GM15510 (cell line): Measurements from ENCODE around the gene HMCN2.

Source experiments
- POLR2A ChIP-seq: IDR thresholded peaks from 3 replicates; pipeline ENCODE4 v1.6.1; 2011; ENCODE audit warnings: borderline replicate concordance; ENCODE audit not compliant: insufficient read length; ENCODE audit errors: extremely low read depth

HMCN2 gene

DNA sequence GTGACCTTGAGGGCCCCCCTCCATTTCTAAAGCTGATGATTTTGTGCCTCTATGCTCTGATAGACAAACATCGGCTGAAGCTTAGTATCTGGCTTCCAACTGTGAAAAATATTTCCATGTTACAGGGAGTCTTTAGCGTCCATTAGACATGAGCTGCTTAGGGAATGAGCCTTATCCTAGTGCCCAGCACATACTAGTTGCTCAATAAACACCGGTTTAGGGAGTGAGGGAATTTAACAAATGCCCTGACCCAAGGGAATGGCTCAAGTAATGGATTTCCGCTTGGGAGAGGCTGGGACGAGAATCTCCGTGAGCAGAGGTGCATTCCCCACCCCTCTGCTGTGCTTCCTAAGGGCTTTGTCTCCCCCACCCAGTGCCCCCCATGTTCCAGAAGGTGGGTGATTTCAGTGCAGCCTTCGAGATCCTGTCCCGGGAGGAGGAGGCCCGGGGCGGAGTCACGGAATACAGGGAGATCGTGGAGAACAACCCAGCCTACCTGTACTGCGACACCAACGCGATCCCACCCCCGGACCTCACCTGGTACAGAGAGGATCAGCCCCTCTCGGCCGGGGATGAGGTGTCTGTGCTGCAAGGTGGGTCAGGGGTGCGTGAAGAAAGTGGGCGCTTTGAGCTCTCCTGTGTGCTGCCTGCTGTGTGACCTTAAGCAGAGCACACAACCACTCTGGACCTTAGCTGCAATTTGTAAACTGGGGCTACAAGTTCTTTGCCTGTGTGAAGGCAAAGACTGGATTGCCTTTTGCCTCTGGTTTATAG is 113.5 kb downstream of the HMCN2 start:
- TF ChIP-seq POLR2A = no peak

DNA sequence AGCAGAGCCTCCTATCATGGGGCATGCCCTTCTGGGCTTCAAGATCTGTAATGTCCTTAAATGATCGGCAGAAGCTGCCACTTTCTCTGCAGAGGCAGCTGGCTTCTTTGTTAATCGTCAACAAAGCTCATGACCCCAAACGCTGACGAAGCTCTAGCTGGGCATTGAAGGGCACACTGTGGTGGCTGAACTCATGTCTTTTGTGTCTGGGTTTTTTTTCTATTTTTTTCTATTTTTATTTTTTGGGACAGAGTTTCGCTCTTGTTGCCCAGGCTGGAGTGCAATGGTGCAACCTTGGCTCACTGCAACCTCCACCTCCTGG is 114.0 kb downstream of the HMCN2 start:
- TF ChIP-seq POLR2A = no peak

DNA sequence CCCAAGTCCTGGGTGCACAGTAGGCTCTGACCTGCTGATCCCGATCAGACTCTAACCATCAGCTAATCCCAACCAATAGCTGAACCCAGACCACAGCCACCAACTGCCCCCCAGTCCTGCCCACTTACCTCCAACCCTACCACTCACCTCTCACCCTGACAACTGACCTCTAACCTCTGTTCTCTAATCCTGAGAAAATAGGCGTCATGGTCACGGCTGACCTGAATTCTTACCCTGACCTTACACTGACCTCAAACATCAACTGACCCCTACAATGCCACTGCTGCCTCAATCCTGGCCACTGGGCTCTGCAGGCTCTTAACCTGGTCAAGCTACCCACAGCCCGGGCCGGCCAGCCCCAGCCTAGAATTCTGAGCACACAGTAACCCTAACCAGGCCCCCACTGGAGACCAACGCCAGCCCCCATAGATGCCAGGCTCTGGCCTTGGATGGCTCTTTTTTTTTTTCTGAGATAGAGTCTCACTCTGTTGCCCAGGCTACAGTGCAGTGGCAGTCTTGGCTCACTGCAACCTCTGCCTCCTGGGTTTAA is 115.4 kb downstream of the HMCN2 start:
- TF ChIP-seq POLR2A = no peak

- no peak for TF ChIP-seq POLR2A
Measured at GRCh38 chr9:130381660-130382059, 116.1 kb downstream of the HMCN2 start.

DNA sequence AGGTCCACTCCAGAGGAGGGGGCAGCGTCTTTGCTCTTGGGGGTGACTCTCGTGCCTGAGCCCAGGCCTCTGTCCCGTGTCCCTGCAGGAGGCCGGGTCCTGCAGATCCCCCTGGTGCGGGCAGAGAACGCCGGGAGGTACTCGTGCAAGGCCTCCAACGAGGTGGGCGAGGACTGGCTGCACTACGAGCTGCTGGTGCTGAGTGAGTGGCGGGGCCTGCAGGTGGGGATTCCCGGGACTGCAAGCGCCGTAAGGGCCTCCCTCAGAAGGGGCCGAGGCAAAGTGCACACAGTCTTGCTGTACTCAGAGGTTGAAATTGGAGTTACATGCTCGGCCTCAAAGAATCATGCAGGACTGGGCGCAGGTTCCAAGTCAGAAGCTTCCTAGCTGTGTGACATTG is 116.5 kb downstream of the HMCN2 start:
- no peak for TF ChIP-seq POLR2A

GRCh38 chr9:130382636-130383349 is 117.2 kb downstream of the HMCN2 start:
- TF ChIP-seq POLR2A = no peak

DNA sequence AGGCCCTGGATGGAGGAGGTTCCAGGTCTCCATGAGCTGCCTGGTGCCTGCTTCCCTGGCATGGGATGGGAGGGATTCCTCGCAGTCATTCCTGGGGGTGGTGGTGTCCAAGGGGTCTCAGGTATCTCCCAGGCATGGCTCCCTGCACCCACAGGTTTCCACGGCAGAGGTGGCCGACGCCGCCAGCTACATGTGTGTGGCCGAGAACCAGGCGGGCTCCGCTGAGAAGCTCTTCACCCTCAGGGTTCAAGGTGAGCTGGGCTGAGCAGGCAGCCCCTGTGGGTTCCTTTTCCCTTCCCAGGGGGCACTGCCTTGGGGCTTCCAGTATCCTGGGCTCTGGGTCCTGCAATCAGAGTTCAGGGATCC is 117.8 kb downstream of the HMCN2 start:
- TF ChIP-seq POLR2A = no peak

- no peak for TF ChIP-seq POLR2A
Measured at GRCh38 chr9:130383979-130384676, 118.6 kb downstream of the HMCN2 start.

- TF ChIP-seq POLR2A = no peak
Measured at GRCh38 chr9:130385257-130385656, 119.7 kb downstream of the HMCN2 start.

- no peak for TF ChIP-seq POLR2A
Measured at GRCh38 chr9:130387398-130387797, 121.8 kb downstream of the HMCN2 start.

GRCh38 chr9:130387905-130388304 is 122.3 kb downstream of the HMCN2 start:
- TF ChIP-seq POLR2A = no peak

DNA sequence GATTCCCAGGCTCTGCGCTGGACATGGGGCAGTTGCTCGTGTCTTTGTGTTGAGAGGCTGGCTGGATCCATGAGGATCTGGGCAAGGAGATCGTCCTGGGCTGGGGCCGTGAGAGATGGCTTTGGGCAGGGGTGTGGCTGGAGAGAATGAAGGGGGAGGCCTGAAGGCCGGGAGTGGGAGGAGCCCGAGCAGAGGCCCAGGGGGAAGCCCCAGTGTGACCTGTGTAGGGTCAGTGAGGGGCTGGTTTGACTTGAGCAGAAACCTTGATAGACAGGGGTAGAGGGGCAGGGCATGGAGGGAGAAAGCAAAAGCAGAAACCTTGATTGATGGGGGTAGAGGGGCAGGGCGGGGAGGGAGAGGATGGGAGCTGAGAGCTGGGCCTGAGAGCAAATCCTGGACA is 124.8 kb downstream of the HMCN2 start:
- no peak for TF ChIP-seq POLR2A

DNA sequence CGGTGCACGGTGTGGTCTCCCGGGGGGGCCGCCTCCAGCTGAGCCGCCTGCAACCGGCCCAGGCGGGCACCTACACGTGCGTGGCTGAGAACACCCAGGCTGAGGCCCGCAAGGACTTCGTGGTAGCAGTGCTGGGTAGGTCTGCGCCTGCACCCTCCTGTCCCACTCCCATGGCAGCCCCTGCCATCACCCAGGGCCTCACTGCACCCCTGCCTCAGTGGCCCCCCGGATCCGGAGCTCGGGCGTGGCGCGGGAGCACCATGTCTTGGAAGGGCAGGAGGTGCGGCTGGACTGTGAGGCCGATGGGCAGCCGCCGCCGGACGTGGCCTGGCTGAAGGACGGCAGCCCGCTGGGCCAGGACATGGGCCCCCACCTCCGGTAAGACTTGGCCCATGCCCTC is 125.4 kb downstream of the HMCN2 start:
- TF ChIP-seq POLR2A = no peak

DNA sequence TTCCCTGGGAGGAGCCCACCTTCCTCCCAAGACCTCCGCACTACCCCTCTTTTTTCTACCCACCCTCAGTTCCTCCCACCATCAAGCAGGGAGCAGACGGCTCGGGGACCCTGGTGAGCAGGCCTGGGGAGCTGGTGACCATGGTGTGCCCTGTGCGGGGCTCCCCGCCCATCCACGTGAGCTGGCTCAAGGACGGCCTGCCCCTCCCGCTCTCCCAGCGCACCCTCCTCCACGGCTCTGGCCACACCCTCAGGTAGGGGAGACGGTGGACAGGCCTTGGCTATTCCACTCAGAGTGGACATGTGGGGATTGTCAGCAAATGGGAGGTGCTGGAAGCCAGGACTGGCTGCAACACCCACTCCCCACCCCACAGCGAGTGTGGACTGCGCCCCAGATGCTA is 126.3 kb downstream of the HMCN2 start:
- TF ChIP-seq POLR2A = no peak

GRCh38 chr9:130393681-130394071 is 128.1 kb downstream of the HMCN2 start:
- no peak for TF ChIP-seq POLR2A
